GM19395 (cell line): ENCODE results near the gene CFAP53.
A peak's percentile ranks its signal among the peaks of the same experiment; 100 is the strongest.
"Not testable (repeated sequence)": the region's sequence is repeated elsewhere in the genome, so short reads cannot be mapped to it uniquely, and the experiment has no call there.

ENCODE experiments used
- ATAC-seq: cut with Tn5 transposase; IDR thresholded peaks from one replicate; pipeline ENCODE4 v1.9.1; 2021; ENCODE audit warnings: mild to moderate bottlenecking, moderate library complexity; ENCODE audit not compliant: unreplicated experiment

The CFAP53 gene

GRCh38 chr18:50266248-50266704 lies at the start of gene CFAP53:
Gene CFAP53, minus strand, starts transcription at chr18:50266495. Its CDS starts 91 bp downstream, at chr18:50266404.
- peak; percentile 73 for ATAC-seq

GRCh38 chr18:50315100-50315871 lies 49.0 kb upstream of the CFAP53 start:
- peak; percentile 78 for ATAC-seq

DNA sequence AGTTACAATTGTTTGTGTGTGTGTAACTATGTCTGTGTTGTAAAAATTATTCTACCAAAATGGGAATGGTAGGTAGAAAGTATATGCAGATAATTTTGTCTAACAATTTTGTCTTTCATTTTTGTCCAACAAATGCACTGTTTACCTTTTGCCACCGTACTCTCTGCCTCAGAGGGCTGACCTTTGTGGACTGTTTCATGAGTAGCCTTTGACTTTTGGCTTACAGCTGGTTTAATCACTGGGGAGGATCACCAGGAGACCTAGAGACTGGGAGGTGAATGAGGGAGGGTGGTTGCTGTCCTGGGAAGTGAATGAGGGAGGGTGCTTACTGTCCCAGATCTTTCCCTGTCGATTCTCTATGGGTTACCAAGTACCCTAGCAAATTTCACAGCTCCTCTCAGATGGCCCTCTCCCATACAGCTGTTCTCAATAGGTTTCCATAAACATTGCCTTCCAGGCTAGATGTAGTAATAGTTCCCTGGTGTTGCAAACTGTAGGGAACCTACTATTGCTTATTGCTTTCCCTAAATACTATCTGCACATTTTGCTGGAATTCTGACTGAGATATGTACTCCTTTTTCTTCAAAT lies 47.7 kb upstream of the CFAP53 start:
- no peak for ATAC-seq

DNA sequence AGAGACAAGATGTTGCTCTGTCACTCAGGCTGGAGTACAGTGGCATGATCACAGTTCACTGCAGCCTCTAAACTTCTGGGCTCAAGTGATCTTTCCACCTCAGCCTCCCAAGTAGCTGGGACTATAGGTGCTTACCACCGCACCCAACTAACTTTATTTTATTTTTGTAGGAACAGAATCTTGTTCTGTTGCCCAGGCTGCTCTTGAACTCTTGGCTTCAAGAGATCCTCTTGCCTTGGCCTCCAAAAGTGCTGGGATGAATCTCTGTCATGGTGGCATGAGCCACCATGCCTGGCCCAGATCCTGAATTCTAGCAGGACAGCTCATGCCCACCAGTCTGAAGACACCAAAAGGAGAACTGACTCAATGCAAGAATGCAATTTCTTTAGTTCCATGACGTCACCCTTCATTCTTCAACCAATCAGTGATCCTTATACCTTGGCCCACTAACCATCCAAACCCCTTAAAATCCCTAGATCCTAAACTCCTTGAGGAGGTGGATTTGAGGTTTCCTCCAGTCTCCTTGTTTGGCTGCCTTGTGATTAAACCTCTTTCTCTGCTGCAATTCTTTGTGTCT lies 46.8 kb upstream of the CFAP53 start:
- peak; percentile 24 for ATAC-seq

- ATAC-seq = peak; percentile 80
These were observed 46.2 kb upstream of the CFAP53 start for GRCh38 chr18:50312296-50313030.

DNA sequence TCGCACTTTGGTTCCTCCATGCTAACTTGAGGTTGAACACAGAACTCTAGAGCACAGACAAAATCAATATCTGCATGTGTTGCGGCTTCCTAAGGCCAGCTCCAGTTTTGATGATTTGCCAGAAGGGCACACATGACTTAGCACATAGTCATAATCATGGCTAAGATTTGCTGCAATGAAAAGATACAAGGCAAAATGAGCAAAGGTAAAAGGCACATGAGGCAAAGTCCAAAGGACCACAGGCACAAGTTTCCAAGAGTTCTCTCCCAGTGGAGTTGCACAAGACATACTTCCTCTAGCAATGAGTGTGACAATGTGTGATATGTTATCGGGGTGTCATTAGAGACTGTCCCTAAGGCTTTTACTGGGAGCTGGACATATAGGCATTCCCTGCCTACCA lies 45.4 kb upstream of the CFAP53 start:
- ATAC-seq = no peak

DNA sequence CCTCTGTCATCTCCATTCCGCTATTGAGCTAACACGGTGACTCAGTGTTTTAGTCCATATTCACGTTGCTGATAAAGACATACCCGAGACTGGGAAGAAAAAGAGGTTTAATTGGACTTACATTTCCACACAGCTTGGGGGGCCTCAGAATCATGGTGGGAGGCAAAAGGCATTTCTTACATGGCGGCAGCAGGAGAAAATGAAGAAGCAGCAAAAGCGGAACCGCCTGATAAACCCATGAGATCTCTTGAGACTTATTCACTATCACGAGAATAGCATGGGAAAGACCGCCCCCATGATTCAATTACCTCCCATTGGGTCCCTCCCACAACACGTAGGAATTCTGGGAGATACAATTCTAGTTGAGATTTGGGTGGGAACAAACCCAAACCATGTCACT lies 43.8 kb upstream of the CFAP53 start:
- no peak for ATAC-seq

GRCh38 chr18:50308851-50309250 lies 42.6 kb upstream of the CFAP53 start:
- not testable (repeated sequence) for ATAC-seq

- ATAC-seq = peak; percentile 95
These were observed 41.6 kb upstream of the CFAP53 start for GRCh38 chr18:50307738-50308470.

GRCh38 chr18:50307400-50307737 lies 41.1 kb upstream of the CFAP53 start:
- no peak for ATAC-seq

DNA sequence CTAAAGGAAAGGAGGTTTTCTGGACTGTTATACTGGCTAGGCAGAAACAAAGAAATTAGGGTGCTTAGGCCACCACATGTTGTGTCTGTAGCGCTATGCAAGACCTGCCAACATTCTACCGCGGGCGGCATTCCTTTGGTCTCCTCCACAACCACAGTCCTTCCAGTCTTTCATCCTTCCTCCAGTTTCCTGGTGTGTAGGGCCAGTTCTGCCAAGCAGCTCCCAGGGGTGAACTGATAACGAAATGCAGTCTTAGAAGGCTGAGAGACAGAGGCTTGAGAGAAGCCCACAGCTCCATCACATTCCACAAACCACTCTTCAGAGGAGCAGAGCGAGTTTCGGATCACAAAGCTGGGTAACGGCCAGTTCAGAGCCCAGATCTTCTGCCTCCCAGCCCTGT lies 40.6 kb upstream of the CFAP53 start:
- no peak for ATAC-seq

GRCh38 chr18:50301074-50301473 lies 34.8 kb upstream of the CFAP53 start:
- ATAC-seq = no peak

DNA sequence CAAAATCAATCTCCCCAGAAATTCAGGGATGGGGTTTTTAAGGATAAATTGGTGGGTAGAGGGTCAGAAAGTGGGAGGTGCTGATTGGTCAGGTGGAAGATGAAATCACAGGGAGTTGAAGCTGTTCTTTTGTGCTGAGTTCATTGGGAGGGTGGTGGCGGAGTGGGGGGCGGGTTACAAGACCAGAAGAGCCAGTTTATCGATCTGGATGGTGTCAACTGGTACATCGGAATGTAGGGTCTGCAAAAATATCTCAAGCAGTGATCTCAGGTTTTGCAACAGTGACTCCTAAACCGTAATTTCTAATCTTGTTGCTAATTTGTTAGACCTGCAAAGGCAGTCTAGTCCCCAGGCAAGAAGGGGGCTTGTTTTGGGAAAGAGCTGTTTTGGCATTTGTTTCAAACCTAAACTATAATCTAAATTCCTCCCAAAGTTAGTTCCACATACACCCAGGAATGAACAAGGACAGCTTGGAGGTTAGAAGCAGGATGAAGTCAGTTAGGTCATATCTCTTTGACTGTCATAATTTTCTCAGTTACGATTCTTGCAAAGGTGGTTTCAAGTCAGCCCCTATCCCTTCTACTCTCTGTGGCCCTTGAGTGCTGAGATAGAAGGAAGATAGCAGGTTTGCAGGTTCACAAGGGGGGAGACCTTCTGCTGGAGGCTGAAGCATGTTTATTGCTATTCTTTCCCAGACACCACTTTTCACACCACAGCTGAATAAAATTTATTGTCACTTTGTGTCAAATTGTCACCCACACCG lies 33.5 kb upstream of the CFAP53 start:
- no peak for ATAC-seq

GRCh38 chr18:50298443-50299284 lies 32.4 kb upstream of the CFAP53 start:
- ATAC-seq = peak; percentile 7

DNA sequence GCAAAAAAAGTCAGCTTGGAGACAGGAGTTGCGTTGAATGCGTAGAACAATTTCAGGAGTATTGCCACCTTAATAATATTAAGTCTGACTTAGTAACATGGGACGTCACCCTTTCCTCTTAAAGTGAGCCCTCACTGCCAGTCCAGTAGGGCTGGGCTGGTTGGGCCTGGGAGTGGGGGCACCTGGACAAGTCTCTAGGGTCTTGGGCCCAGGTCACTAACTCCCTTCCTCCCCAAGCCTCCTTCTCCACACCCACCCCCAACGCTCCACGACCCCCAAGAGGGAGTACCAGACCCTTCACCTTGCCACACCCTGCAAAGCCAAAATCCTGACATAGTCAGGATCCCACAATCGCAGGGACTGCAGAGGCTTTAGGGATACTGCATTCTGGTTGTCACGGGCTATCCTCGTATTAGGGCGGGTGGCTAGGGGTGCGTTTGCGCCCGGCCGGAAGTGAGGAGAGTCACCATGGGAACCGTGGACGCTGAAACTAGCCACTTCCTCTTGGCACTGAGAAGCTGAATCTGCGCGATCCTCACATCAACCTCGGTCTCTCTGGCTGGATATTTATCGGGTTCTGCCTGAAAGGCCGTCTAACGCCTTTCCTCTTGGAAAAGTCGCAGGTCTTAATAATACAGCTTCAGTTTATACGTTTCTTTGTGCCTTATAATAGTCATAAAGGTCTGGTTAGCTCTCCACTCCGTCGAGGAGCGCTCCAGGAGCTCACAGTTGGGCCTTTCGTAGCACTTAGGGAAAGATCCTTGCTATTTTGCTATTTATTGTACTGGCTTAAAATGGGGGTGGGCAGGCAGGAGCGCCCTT lies 31.5 kb upstream of the CFAP53 start:
- ATAC-seq = peak; percentile 100

DNA sequence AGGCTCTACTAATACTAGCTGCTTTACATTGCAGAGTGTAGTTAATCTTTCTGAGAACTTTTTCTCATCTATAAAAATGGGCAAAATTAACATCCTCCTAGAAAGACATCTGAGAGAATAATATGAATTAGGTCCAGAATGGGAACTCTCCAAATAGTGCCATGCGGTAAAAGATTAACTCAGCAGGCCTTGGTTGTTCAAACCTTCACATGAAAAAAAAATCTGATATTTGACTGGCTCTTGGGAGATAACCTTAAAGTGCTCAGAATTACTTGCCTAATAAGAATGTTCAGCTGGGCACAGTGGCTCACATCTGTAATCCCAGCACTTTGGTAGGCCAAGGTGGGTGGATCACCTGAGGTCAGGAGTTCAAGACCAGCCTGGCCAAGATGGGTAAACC lies 26.7 kb upstream of the CFAP53 start:
- no peak for ATAC-seq

DNA sequence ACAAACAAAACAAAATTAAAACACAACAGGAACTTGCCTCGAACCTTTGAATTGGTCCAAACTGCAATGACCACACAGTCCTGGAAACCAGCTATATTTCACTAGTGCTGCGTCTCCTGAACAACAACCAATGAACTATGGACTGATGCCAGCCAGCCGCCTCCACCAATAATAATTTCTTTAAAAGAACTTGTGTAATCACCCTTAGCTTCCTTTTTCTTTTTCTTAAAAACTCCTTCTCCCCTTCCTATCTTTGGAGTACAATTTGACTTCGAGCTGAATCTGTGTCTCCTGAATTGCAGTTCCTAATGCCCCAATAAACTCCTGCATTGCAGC lies 22.8 kb upstream of the CFAP53 start:
- no peak for ATAC-seq

DNA sequence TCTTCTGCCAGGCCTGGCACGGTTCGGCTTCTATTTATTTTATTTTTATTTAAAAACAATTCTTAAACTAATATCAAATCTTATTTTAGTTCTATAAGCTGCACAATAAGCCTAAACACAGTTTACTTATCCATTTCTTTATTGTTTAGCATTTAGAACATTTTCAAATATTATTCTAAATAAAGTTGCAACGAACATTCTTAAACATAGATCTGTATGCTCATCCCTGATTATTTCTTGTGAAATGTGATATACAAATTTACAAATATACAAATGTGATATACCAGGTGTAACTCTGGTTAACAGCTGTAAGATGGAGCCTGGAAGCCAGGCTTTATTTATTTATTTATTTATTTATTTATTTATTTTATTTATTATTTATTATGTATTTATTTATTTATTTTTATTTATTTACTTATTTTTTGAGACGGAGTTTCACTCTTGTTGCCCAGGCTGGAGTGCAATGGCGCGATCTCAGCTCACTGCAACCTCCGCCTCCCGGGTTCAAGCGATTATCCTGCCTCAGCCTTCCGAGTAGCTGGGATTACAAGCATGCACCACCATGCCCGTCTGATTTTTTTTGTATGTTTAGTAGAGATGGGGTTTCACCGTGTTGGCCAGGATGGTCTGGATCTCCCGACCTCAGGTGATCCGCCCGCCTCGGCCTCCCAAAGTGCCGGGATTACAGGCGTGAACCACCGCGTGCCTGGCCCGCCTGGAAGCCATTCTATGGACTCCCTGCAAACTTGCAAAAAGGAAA lies 22.2 kb upstream of the CFAP53 start:
- ATAC-seq = not testable (repeated sequence)
